ENCODE results near the gene PLA2G3.

DNA sequence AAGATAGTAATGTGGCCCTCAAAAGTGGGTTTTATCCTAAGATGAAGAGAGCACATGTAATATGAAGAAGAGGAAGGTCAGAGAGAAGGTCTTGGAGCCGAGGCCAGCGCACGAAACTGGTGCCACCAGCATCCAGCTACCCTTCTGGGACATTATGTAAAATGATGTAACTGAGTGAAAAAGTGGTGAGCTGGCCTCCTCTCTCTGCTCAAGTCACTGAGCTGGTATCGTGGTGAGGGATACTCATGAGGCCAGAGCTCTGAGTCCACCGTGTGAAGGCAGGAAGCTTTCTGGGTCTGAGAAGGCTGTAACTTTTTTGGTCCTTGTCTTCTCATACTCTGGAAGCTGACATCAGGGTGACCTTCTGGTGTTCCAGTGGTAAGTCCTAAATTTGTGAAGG, 44.7 kb upstream of the PLA2G3 start:
- TF ChIP-seq, protein P1, sequence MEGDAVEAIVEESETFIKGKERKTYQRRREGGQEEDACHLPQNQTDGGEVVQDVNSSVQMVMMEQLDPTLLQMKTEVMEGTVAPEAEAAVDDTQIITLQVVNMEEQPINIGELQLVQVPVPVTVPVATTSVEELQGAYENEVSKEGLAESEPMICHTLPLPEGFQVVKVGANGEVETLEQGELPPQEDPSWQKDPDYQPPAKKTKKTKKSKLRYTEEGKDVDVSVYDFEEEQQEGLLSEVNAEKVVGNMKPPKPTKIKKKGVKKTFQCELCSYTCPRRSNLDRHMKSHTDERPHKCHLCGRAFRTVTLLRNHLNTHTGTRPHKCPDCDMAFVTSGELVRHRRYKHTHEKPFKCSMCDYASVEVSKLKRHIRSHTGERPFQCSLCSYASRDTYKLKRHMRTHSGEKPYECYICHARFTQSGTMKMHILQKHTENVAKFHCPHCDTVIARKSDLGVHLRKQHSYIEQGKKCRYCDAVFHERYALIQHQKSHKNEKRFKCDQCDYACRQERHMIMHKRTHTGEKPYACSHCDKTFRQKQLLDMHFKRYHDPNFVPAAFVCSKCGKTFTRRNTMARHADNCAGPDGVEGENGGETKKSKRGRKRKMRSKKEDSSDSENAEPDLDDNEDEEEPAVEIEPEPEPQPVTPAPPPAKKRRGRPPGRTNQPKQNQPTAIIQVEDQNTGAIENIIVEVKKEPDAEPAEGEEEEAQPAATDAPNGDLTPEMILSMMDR (conservative IDR thresholded peaks at IDR 0.05; ENCODE audit: low read depth, low read length): no peak
- TF ChIP-seq EZH2 (IDR thresholded peaks at IDR 0.05; ENCODE audit: borderline replicate concordance, low read depth, low read length, poor library complexity, severe bottlenecking): no peak
